SU-DHL-6 (cell line): ENCODE data around the gene ATP2A3.

Experiments
- H2AFZ ChIP-seq: fragments of 200-600 bp; sonication (generic); 2 replicates; pipeline ENCODE4 v1.6.1; 2014; ENCODE audit warnings: low read depth, mild to moderate bottlenecking, moderate library complexity, mixed read lengths, antibody characterized with exemption, low read length; ENCODE audit not compliant: severe bottlenecking
- H3F3A ChIP-seq: fragments of 200-600 bp; shearing (Covaris generic); 2 replicates; pipeline ENCODE4 v1.6.0; 2016; ENCODE audit warnings: antibody characterized with exemption, mild to moderate bottlenecking; ENCODE audit not compliant: insufficient read depth
- H3K27ac ChIP-seq: fragments of 200-600 bp; sonication (generic); 2 replicates; pipeline ENCODE4 v1.5.1; 2016; ENCODE audit warnings: low read depth, mild to moderate bottlenecking, low read length, moderate library complexity, mixed read lengths
- H3K27me3 ChIP-seq: fragments of 200-600 bp; sonication (generic), shearing (Covaris generic); 2 replicates; pipeline ENCODE4 v1.6.0; 2014; ENCODE audit warnings: mild to moderate bottlenecking, low read length
- H3K36me3 ChIP-seq: fragments of 200-600 bp; sonication (generic); 2 replicates; pipeline ENCODE4 v1.6.1; 2014; ENCODE audit warnings: mild to moderate bottlenecking, low read length, mixed read lengths
- H3K4me2 ChIP-seq: fragments of 300-600, 200-600 bp; shearing (Covaris generic), sonication (generic); 2 replicates; pipeline ENCODE4 v1.6.0; 2014; ENCODE audit warnings: low read length, low read depth, mild to moderate bottlenecking; ENCODE audit not compliant: poor library complexity, severe bottlenecking
- H3K4me3 ChIP-seq: fragments of 200-600 bp; sonication (generic); 2 replicates; pipeline ENCODE4 v1.5.1; 2014; ENCODE audit warnings: antibody characterized with exemption, low read length, mild to moderate bottlenecking, mixed read lengths; ENCODE audit not compliant: insufficient read depth, poor library complexity, severe bottlenecking
- H3K79me2 ChIP-seq: fragments of 200-600 bp; sonication (generic); 2 replicates; pipeline ENCODE4 v1.6.1; 2014; ENCODE audit warnings: mild to moderate bottlenecking, low read length, moderate library complexity; ENCODE audit not compliant: insufficient read depth
- H3K9ac ChIP-seq: fragments of 200-600 bp; sonication (generic); 2 replicates; pipeline ENCODE4 v1.7.0; 2014; ENCODE audit warnings: mild to moderate bottlenecking, low read length
- H3K9me2 ChIP-seq: fragments of 200-600 bp; sonication (generic); replicated peaks from 2 replicates; pipeline ENCODE4 v1.6.1; 2014; ENCODE audit warnings: low read length; ENCODE audit not compliant: insufficient read depth
- H3K9me3 ChIP-seq: fragments of 200-600 bp; sonication (generic); 2 replicates; pipeline ENCODE4 v1.6.1; 2014; ENCODE audit warnings: low read length, mixed read lengths; ENCODE audit not compliant: insufficient read depth
- H4K20me1 ChIP-seq: fragments of 200-600 bp; sonication (generic); 2 replicates; pipeline ENCODE4 v1.6.1; 2014; ENCODE audit warnings: low read depth, mild to moderate bottlenecking, antibody characterized with exemption, low read length, moderate library complexity, mixed read lengths
- EZH2phosphoT487 ChIP-seq: fragments of 200-600 bp; sonication (generic), shearing (Covaris generic); conservative IDR thresholded peaks from 2 replicates; pipeline ENCODE4 v1.6.1; 2018; ENCODE audit warnings: mild to moderate bottlenecking, antibody characterized with exemption, low read length, moderate library complexity, mixed read lengths
- TF ChIP-seq, protein P1 (sequence below): fragments of 200-600 bp; sonication (generic); IDR thresholded peaks from one replicate; pipeline ENCODE4 v1.5.1; 2017; ENCODE audit warnings: antibody characterized with exemption, mild to moderate bottlenecking, low read length, moderate library complexity; ENCODE audit not compliant: insufficient read depth, poor library complexity, severe bottlenecking

ATP2A3 gene

DNA sequence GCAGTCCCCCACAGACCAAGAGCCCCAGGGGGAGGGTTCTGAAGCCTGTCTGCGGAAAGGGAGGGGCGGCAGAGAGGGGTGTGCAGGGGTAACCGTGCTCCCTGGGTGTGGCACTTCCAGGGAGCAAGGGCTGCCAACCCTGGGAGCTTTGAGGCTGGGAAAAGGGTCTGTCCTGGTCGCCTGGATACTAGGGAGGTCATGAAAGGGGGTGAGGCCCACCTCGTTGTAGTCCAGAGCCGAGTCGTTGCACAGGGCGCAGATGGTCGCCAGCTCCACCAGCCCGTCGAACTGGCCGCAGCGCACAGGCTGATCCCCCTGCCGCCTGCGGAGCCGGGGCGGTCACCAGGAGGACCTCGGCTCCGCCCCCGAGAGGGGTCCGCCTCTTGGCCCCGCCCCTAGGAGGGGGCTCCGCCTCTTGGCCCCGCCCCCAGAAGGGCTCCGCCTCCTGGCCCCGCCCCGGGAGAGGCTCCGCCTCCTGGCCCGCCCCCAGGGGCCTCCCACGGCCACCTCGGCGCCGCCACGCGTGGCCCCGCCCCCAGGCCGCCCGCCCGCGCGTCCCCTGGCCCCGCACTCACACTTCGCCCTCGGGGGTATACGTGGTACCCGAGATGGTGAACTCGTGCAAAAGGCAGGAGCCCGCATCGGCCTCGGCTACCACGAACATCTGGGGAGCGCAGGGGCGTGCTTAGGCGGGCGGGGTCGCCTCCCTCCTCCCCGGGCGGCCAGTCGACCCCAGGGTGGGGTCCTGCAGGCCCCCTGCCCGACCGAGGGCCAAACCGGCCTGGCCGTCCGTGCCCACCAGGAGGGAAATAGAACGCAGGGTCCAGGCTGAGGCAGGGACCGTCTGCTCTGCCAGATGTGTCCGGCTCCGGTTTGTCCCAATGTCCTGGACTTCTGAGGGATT, 19.5 kb downstream of the ATP2A3 start:
- Histone ChIP-seq H2AFZ (no peak overlapping the region), H3F3A (peaks cover 5% of the 10 kb centered on the region; the same call in 1 of the 2 replicates), H3K27ac (no peak overlapping the region), H3K9me2 (no peaks in the 10 kb centered on the region), H3K36me3 (peaks cover 8% of the 10 kb centered on the region; the same call in 1 of the 2 replicates), H4K20me1 (no peaks in the 10 kb centered on the region), H3K4me2 (no peak overlapping the region), H3K9me3 (no peaks in the 10 kb centered on the region), H3K9ac (no peak overlapping the region), H3K4me3 (no peak overlapping the region), H3K79me2 (peaks cover 6% of the 10 kb centered on the region; the same call in 1 of the 2 replicates), H3K27me3 (no peaks in the 10 kb centered on the region)
- TF ChIP-seq, protein P1, sequence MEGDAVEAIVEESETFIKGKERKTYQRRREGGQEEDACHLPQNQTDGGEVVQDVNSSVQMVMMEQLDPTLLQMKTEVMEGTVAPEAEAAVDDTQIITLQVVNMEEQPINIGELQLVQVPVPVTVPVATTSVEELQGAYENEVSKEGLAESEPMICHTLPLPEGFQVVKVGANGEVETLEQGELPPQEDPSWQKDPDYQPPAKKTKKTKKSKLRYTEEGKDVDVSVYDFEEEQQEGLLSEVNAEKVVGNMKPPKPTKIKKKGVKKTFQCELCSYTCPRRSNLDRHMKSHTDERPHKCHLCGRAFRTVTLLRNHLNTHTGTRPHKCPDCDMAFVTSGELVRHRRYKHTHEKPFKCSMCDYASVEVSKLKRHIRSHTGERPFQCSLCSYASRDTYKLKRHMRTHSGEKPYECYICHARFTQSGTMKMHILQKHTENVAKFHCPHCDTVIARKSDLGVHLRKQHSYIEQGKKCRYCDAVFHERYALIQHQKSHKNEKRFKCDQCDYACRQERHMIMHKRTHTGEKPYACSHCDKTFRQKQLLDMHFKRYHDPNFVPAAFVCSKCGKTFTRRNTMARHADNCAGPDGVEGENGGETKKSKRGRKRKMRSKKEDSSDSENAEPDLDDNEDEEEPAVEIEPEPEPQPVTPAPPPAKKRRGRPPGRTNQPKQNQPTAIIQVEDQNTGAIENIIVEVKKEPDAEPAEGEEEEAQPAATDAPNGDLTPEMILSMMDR: no peak
- no peak for TF ChIP-seq EZH2phosphoT487

DNA sequence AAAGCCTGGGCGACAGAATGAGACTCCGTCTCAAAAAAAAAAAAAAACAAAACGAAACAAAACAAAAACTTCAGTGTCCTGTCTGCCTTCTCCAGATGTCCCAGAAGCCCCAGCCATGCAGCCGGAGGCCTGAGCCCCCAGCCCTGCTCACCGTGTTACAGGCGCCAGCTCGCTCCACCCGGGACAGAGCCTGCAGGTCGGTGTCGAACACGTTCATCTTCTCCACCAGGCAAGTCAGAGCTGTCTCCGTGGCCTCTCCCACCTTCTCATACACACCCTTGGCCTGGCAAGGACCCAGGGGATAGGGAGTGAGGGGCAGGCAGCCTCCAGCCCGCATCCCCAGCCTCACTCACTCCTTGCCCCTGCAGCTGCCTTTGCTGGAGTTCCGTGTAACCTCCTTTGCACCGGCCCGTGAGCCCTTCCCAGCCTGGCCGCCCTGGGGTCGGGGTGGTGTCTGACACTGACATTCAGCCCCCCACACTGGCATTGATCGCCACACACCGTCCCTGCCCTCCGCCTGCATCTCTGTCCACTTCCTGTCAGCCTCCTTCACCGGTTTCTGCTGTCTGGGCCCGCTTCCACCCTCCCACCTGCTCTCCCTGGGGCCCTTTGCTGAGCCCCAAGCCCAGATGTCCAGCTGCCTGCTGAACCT, 20.9 kb downstream of the ATP2A3 start:
- Histone ChIP-seq H4K20me1 (no peaks in the 10 kb centered on the region), H3K4me3 (no peak overlapping the region), H2AFZ (no peak overlapping the region), H3K27ac (no peak overlapping the region), H3K9me2 (no peaks in the 10 kb centered on the region), H3K9ac (no peak overlapping the region), H3F3A (no peaks in the 10 kb centered on the region), H3K4me2 (no peak overlapping the region), H3K27me3 (no peaks in the 10 kb centered on the region), H3K9me3 (no peaks in the 10 kb centered on the region), H3K79me2 (peaks cover 6% of the 10 kb centered on the region; the same call in 1 of the 2 replicates), H3K36me3 (peaks cover 5% of the 10 kb centered on the region; the same call in 1 of the 2 replicates)
- TF ChIP-seq EZH2phosphoT487: no peak
- TF ChIP-seq, protein P1: no peak

DNA sequence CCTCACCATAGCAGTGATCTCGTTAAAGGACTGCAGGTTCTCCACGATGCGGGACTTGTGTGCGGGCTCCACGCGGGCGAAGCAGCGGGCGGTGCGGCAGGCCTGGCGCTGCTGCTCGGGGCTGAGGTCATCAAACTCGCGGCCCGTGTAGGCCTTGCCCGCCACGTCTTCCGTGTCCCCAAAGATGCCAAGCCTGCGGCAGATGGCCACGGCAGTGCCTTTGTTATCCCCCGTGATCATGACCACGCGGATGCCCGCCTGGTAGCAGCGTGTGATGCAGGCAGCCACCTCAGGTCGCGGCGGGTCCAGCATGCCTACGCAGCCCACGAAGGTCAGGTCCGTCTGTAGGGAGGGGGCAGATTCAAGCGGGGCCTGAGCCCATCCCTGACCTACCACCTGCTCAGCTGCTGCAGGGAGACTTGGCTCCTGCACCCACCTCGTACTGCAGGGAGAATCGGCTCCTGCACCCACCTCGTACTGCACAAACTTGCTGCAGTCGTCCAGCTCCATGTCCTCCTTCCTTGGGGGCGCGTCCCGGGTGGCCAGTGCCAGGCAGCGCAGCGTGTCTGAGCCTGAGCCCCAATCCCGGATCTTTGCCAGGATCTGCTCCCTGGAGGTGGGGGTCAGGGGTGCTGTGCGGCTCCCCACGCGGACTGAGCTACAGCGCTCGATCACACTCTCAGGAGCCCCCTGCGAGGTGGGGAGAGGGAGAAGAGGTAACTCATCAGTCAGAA, 23.1 kb downstream of the ATP2A3 start:
- H3F3A ChIP-seq: no peaks in the 10 kb centered on the region
- no peak overlapping the region for H3K4me3 ChIP-seq
- H3K27ac ChIP-seq: no peak overlapping the region
- no peak overlapping the region for H3K9ac ChIP-seq
- H3K79me2 ChIP-seq: peaks cover 6% of the 10 kb centered on the region; the same call in 1 of the 2 replicates
- no peaks in the 10 kb centered on the region for H3K9me2 ChIP-seq
- H3K4me2 ChIP-seq: no peak overlapping the region
- H2AFZ ChIP-seq: no peak overlapping the region
- no peaks in the 10 kb centered on the region for H3K36me3 ChIP-seq
- H3K9me3 ChIP-seq: no peaks in the 10 kb centered on the region
- H3K27me3 ChIP-seq: no peaks in the 10 kb centered on the region
- no peaks in the 10 kb centered on the region for H4K20me1 ChIP-seq
- TF ChIP-seq EZH2phosphoT487: no peak
- TF ChIP-seq, protein P1: no peak
